Neural crest cell (in vitro differentiated cells): ENCODE results near the gene PLVAP. TPM values are rescaled to one million over a fixed set of nuclear protein-coding genes. Genes with fewer than 3 reads are reported as not detected.
"Not testable (repeated sequence)": the region's sequence is repeated elsewhere in the genome, so short reads cannot be mapped to it uniquely, and the experiment has no call there.

Experiments
- DNase-seq: peaks from one replicate; pipeline ENCODE4 v3.0.0; 2021; ENCODE audit warnings: low read depth, mixed read lengths, low spot score
- H3K27ac Mint-ChIP-seq: one replicate; pipeline ENCODE4 v1.8.0; 2021; ENCODE audit warnings: mild to moderate bottlenecking, mixed read lengths; ENCODE audit not compliant: unreplicated experiment
- H3K27me3 Mint-ChIP-seq: 2 replicates; pipeline ENCODE4 v1.8.0; 2021; ENCODE audit warnings: low read depth, mild to moderate bottlenecking, mixed read lengths
- H3K36me3 Mint-ChIP-seq: 2 replicates; pipeline ENCODE4 v1.8.0; 2021; ENCODE audit warnings: low read depth, mild to moderate bottlenecking, mixed read lengths
- H3K4me1 Mint-ChIP-seq: 2 replicates; pipeline ENCODE4 v1.8.0; 2021; ENCODE audit warnings: mixed read lengths
- H3K4me3 Mint-ChIP-seq: one replicate; pipeline ENCODE4 v1.8.0; 2021; ENCODE audit warnings: mild to moderate bottlenecking, mixed read lengths
- H3K9me3 Mint-ChIP-seq: 2 replicates; pipeline ENCODE4 v1.8.0; 2021; ENCODE audit warnings: mixed read lengths
- total RNA-seq: library from RNA; stranded (reverse); gene quantifications from 2 replicates; pipeline ENCODE4 v1.2.1, GENCODE V29; 2021
- TF ChIP-seq, protein P1 (sequence below): fragments of 200-600 bp; sonication (generic); conservative IDR thresholded peaks from 2 replicates; pipeline ENCODE4 v1.5.0; 2021; ENCODE audit warnings: antibody characterized with exemption, mild to moderate bottlenecking

The PLVAP gene
- total RNA-seq, 1 donor from 2014 or later, result 1.8 TPM

DNA sequence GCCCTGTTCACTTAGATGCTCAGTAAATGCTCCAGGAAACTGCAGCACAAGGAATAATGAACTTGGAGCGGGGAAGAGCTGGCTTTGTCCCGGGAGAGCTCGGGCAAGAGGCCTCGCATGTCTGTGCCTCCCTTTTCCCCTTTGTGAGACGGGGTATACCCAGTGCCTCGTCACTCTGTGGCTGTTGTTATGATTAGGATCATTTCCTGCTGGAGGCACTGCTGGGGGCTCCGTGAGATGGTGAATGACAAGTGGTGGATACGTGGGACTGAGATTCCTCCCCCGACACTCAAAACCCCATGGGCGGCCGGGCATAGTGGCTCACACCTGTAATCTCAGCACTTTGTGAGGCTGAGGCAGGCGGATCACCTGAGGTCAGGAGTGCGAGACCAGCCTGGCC is 1.1 kb upstream of the PLVAP start:
- no peak overlapping the region for H3K4me3 Mint-ChIP-seq
- no peak for DNase-seq

DNA sequence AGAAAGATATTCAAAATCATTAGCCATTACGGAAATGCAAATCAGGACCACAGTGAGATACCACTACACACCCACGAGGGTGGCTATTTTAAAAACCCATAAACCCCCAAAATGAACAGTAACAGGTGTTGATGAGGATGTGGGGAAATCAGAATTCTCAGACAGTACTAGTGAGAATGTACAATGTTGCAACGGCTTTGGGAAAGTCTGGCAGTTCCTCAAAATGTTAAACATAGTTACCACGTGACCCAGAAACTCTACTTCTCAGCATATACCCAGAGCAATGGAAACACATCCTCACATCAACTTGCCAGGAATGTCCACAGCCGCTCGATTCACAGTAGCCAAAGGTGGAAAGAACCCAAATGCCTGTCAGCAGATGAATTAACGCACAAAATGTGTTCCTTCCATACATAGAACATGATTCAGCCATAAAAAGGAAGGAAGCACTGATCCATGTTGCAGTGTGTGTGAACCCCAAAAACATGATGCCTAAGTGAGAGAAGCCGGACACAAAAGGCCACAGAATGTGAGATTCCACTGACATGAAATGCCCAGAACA is 7.0 kb downstream of the PLVAP start:
- Mint-ChIP-seq H3K36me3 (no peaks in the 10 kb centered on the region), H3K27ac (peak overlapping the region; percentile 25), H3K4me1 (peaks cover 4% of the 10 kb centered on the region), H3K9me3 (no peaks in the 10 kb centered on the region), H3K27me3 (no peaks in the 10 kb centered on the region), H3K4me3 (no peak overlapping the region)
- TF ChIP-seq, protein P1, sequence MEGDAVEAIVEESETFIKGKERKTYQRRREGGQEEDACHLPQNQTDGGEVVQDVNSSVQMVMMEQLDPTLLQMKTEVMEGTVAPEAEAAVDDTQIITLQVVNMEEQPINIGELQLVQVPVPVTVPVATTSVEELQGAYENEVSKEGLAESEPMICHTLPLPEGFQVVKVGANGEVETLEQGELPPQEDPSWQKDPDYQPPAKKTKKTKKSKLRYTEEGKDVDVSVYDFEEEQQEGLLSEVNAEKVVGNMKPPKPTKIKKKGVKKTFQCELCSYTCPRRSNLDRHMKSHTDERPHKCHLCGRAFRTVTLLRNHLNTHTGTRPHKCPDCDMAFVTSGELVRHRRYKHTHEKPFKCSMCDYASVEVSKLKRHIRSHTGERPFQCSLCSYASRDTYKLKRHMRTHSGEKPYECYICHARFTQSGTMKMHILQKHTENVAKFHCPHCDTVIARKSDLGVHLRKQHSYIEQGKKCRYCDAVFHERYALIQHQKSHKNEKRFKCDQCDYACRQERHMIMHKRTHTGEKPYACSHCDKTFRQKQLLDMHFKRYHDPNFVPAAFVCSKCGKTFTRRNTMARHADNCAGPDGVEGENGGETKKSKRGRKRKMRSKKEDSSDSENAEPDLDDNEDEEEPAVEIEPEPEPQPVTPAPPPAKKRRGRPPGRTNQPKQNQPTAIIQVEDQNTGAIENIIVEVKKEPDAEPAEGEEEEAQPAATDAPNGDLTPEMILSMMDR, result no peak
- DNase-seq, result no peak

More for the DNA sequence above, 1.1 kb upstream of the PLVAP start:
- Mint-ChIP-seq H3K27me3 (no peaks in the 10 kb centered on the region), H3K27ac (no peak overlapping the region), H3K9me3 (peaks cover 3% of the 10 kb centered on the region), H3K36me3 (no peaks in the 10 kb centered on the region), H3K4me1 (peaks cover 35% of the 10 kb centered on the region)
- TF ChIP-seq, protein P1, result no peak

DNA sequence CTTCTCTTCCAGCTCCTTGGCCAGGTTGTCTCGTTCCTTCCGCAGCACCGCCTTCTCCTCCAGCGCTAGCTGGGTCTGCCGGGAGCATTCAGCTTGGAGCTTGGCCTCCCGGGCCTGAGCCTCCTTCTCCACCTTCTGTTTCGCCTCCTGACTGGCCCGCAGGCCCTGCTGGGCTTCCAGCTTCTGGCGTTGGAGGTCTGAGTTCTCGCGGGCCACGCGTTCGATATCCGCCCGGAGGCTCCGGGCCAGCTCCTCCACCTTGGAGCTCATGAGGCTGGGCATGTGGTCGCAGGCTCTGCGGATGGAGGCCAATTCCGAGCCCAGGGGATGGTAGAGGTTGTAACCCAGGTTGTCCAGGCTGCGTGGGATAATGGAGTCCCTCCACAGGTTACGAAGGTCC is 11.8 kb downstream of the PLVAP start:
- Mint-ChIP-seq H3K27ac (no peak overlapping the region), H3K27me3 (no peaks in the 10 kb centered on the region), H3K36me3 (no peaks in the 10 kb centered on the region), H3K4me1 (peaks cover 3% of the 10 kb centered on the region), H3K4me3 (no peak overlapping the region), H3K9me3 (peaks cover 3% of the 10 kb centered on the region)
- no peak for DNase-seq
- TF ChIP-seq, protein P1, result no peak

DNA sequence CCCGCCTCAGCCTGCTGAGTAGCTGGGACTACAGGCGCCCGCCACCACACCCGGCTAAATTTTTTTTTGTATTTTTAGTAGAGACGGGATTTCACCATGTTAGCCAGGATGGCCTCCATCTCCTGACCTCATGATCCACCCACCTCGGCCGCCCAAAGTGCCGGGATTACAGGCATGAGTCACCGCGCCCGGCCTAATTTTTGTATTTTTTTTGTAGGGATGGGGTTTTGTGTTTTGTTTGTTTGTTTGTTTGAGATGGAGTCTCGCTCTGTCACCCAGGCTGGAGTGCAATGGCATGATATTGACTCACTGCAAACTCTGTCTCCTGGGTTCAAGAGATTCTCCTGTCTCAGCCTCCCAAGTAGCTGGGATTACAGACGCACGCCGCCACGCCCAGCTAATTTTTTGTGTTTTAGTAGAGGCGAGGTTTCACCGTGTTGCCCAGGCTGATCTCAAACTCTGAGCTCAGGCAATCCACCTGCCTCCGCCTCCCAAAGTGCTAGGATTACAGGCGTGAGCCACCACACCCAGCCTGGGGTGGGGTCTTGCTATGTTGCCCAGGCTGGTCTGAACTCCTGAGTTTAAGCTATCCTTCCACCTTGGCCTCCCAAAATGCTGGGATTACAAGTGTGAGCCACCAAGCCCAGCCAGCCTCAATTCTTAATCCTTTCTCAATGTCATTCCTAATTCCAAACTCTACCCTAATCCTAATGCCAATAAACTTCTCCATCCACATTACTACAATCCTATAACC is 13.1 kb downstream of the PLVAP start:
- not testable (repeated sequence) for DNase-seq, H3K27me3 Mint-ChIP-seq, H3K36me3 Mint-ChIP-seq, H3K4me3 Mint-ChIP-seq, H3K9me3 Mint-ChIP-seq, H3K4me1 Mint-ChIP-seq
- H3K27ac Mint-ChIP-seq, result peak overlapping the region; percentile 35

DNA sequence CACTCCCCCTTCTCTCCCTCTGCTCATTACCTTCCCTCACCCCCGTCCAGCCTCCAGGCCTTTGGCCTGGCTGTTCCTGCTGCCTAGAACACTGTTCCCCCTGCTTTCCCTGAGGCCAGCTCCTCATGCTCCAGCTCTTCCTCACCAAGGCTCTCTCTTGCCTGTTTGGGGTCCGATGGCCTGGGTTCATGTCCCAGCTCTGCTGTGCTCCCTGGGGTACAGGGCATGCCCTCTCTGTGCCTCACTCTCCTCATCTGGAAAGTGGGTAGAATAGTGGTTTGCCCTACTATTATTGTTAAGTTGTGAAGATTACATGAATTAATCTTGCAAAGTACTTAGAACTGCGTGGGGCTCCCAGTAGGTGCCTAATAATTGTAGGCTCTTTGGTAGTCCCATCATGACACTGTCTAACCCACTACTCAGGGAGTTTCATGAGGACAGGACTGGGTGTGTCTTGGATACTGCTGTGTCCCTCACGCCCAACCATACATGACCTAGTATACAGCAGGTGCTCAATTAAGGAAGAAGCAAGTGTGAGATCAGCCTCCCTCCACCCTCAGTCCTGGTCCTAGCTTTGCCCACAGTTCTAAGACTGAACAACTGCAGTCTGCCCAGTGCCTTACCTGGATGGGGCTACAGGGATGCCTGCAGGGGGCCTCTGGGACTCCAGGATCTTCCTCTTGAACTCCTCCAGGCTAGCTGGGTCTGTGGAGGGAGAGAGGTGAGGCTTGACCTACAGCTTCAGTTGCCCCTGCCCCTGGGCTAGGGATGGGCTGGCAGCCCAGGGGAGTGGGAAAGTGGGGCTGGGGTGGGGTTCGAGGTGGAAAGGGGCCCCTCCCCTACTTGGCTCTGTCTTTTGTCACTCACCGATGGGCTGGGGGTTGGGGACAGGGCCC is 17.0 kb downstream of the PLVAP start:
- TF ChIP-seq, protein P1, result no peak
- peaks cover 3% of the 10 kb centered on the region for H3K9me3 Mint-ChIP-seq
- H3K27ac Mint-ChIP-seq, result no peak overlapping the region
- H3K4me1 Mint-ChIP-seq, result no peaks in the 10 kb centered on the region
- no peaks in the 10 kb centered on the region for H3K27me3 Mint-ChIP-seq
- no peaks in the 10 kb centered on the region for H3K36me3 Mint-ChIP-seq
- no peak for DNase-seq
- H3K4me3 Mint-ChIP-seq, result no peak overlapping the region
